Right lobe of liver (tissue), 4 donors: ENCODE data around the gene ARHGAP29.
"Not testable (repeated sequence)": the region's sequence is repeated elsewhere in the genome, so short reads cannot be mapped to it uniquely, and the experiment has no call there.

Experiments
- CTCF ChIP-seq, 4 donors: fragments of 200-600 bp in 3 of 4; fragments of 450-650 bp in 1 of 4; IDR thresholded peaks; one replicate each; pipeline versions ENCODE4 v1.5.1 to v1.8.0; 2016 to 2022; ENCODE audit warnings: antibody characterized with exemption in 4 of 4, mild to moderate bottlenecking in 2 of 4
- POLR2A ChIP-seq: fragments of 450-650 bp; IDR thresholded peaks from one replicate; pipeline ENCODE4 v1.6.1; 2017; ENCODE audit warnings: antibody characterized with exemption, mild to moderate bottlenecking
- donor health status: DM: no; HTN: no; CAD: no.
- donor health status: DM: no; HTN: no; CAD: no.
- donor health status: DM: no; HTN: yes; CAD: no.

GRCh38 chr1:94149166-94149565 is 88.2 kb downstream of the ARHGAP29 start:
- not testable (repeated sequence) for TF ChIP-seq POLR2A; CTCF (IDR thresholded peaks at IDR 0.05)
